GM19023 (cell line): ENCODE data around the gene KY.

Experiments
- ATAC-seq: cut with Tn5 transposase; IDR thresholded peaks from one replicate; pipeline ENCODE4 v1.9.1; 2021; ENCODE audit warnings: mild to moderate bottlenecking, moderate library complexity; ENCODE audit not compliant: unreplicated experiment

KY gene

DNA sequence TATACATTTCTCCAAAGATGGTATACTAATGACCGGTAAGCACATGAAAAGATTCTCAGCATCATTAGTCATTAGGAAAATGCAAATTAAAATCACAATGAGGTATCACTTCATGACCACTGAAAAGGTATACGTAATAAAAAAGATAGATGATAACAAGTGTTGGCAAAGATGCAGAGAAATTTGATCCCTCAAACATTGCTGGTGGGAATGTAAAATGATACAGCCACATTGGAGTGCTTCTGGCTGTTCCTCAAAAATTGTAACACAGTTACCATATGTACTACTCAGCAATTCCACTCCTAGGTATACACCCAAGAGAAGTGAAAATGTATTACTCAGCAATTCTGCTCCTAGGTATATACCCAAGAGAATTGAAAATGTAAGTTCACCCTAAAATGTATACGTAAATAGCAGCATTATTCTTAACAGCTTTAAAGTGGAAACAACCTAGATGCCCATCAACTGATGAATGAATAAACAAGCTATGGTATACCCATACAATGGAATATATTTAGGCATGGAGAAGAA, 25.0 kb upstream of the KY start:
- ATAC-seq: no peak

- ATAC-seq: no peak
Measured at GRCh38 chr3:134672571-134672970, 21.7 kb upstream of the KY start.

DNA sequence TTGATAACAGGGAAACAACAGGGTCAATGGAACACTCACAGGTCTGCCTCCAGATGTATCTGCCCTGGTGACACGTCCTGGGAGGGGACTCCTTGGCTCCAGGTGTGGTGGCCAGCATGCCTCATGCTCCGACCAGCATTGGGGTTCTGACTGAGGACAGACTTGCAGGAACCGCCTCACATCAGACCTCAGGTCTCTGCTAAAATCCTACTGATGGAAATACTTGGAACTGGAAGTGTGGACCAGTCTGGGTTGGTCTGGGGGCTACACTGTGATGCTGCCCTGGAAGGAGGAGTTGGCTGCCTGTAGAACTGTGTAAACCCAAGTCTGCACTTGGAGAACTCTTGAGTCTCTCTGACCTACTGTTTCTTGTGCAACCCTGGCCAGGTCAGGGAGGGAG, 17.1 kb upstream of the KY start:
- ATAC-seq: no peak

- ATAC-seq: no peak
Measured at GRCh38 chr3:134667406-134667805, 16.6 kb upstream of the KY start.

- no peak for ATAC-seq
Measured at GRCh38 chr3:134666885-134667284, 16.1 kb upstream of the KY start.

DNA sequence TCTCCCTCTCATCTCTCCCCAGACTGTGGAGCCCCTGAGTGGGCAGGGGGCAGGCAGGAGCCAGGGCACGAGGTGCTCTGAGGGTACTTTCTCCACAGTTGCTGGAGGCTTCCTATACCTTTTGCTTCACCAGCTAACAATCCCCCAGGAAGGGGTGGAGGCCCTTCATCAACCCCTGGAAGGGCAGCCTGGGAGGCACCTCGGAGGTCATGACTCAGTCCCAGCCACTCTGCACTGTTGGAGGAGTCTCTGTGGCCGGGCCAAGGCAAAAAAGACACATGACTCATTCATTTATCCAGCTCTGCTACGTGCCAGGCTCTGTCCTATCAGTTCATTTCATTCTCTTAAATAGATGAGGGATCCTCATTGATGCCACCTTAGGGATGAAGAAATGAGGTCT, 15.6 kb upstream of the KY start:
- no peak for ATAC-seq

DNA sequence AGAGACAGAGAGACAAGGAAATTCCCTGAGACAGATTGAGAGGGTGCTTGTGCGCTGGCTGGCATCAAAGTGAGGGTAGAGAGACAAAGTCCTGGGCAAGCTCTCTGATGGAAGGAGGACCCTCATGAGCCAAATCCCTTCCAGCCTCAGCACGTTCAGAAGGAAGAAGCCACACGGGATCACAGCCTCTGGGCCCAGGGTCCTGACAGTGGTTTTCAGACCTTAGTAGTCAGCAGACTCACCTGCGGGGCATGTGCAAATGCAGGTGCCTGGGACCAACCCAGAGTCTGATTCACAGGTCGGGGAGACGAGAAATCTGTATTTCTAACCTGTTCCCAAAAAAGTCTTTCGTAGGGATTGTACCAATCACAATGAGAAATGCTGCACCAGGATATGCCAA, 15.2 kb upstream of the KY start:
- ATAC-seq: no peak

GRCh38 chr3:134665243-134665642, 14.4 kb upstream of the KY start:
- ATAC-seq: no peak

DNA sequence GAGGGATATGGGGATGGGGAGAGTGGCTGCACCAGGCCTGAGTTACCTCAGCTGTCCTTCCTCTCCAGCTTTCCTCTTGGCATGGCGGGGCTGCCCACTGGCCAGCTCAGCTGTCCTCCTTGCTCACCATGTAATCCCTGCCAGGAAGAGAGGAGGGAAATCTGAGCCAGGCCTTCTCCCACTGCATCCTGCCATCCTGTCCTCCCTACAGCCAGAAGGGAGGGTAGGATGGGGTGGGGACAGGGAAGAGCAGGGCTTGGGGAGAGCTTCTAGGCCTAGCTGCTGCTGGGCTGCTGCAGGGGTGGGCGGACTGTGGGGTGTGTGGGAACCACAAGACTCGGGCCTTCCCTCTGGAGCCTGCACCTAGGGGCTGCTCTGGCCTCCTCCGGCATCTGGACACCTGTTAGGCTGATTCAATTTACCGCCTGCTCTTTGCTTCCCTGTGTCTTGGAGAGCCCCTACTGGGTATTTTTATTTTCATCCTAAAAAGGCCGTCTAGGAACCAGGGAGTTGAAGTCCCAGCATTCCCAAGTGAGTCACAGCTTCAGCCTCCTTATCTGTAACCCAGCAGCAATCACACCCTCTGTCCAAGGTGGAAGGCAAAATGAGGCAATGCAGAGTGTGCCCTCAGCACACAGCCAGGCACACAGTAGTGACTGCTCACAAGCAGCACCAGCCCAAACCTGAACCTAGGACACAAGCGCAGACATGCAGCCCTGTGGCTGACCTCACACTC, 13.1 kb upstream of the KY start:
- ATAC-seq: no peak

- ATAC-seq: no peak
Measured at GRCh38 chr3:134660046-134660441, 9.2 kb upstream of the KY start.

- no peak for ATAC-seq
Measured at GRCh38 chr3:134659391-134660045, 8.7 kb upstream of the KY start.

GRCh38 chr3:134658555-134658954, 7.7 kb upstream of the KY start:
- ATAC-seq: no peak

DNA sequence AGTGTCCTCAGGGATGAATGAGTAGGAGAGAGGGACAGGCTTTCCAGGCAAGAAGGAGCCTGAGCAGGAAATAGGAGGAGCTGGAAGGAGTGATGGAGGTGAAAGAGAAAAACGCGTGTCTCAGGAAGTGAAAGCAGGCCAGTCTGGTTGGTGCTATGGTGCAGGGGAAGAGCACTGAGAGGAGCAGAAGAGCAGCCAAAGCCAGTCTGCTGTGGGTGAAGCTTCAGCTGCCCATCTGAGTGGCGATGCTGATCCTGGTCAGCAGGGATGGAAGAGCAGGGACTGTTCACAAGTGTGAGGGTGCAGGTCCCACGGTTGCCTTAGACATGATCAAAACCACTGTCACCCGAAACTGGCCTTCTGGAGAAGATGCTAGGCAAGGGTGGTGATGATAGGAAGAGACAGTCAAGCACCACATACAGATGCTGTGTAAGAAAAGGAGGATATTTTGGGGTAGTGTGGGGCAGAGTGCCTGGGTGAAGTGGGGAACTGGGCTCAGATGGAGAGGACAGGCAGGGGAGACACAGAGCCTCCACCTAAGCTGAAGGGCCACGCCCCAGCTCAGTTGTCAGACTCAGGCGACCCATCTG, 5.5 kb upstream of the KY start:
- no peak for ATAC-seq

DNA sequence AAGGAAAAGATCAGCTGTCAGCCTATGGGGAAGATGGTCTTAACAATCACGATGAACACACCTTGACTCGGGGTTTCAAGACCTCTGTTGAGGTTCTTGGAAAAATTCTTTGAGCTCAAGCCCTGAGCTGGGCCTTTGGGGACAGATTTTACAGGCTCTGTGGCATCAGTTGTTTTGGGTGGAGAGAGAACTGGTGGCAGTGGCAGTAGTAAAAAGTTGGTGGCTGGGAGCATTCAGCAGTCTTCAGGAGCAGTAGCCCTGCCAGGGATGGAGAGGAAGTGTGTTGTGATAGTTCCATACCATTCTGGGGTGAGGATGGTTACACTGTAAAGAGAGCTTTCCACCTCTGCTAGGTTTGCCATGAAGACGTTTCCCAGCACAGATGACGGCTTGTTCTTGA, 4.9 kb upstream of the KY start:
- ATAC-seq: no peak

- ATAC-seq: no peak
Measured at GRCh38 chr3:134654031-134654430, 3.2 kb upstream of the KY start.

DNA sequence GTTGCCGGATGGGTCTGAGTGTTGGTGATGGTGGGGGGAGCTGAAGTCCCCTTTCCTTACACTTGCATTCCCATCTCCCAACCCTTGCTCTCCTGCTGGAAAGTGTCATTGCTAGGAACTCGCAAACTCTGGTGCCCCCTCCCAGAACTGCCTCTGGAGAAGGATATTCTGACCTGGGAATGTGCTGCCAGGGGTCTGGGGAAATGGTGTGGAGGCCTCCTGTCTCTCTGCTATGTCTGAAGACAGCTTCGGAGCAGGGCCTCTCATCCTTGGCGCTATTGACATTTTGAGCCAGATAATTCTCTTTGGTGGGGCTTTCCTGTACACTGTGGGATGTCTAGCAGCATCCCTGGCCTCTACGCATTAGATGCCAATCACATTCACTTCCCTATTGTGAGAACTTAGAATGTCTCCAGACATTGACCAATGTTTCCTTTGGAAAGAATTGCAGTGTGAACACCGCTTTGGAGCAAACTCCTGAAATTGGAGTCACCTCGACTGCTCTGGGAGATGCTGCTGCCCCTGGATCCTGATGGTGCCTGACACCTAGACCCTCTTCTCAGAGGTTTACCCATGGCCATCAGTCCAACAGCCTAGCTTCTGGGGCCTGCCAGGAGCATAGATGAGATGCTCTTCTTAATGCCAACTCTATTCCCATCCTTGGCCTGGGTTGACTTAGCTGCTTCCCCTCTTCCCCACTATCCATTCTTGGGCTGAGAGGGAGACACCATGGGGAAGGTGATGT, 2.2 kb upstream of the KY start:
- ATAC-seq: no peak

- no peak for ATAC-seq
Measured at GRCh38 chr3:134652409-134652831, 1.6 kb upstream of the KY start.

GRCh38 chr3:134651347-134652041, 672 bp upstream of the KY start:
- no peak for ATAC-seq

GRCh38 chr3:134649106-134649705, 1.6 kb downstream of the KY start:
- ATAC-seq: no peak
